A673 (cell line): ENCODE results near the gene CRADD.

Source experiments
- EZH2 ChIP-seq: fragments of 200-600 bp; sonication (generic); IDR thresholded peaks from 2 replicates; pipeline ENCODE4 v1.6.1; 2017; ENCODE audit warnings: borderline replicate concordance, low read depth, mild to moderate bottlenecking, mixed read lengths, antibody characterized with exemption, low read length; ENCODE audit not compliant: poor library complexity, severe bottlenecking
- TF ChIP-seq, protein P1 (sequence below): fragments of 300-800, 200-600 bp; sonication (generic); conservative IDR thresholded peaks from 2 replicates; pipeline ENCODE4 v1.5.1; 2017; ENCODE audit warnings: low read depth, mild to moderate bottlenecking, antibody characterized with exemption, low read length, moderate library complexity, mixed read lengths

DNA sequence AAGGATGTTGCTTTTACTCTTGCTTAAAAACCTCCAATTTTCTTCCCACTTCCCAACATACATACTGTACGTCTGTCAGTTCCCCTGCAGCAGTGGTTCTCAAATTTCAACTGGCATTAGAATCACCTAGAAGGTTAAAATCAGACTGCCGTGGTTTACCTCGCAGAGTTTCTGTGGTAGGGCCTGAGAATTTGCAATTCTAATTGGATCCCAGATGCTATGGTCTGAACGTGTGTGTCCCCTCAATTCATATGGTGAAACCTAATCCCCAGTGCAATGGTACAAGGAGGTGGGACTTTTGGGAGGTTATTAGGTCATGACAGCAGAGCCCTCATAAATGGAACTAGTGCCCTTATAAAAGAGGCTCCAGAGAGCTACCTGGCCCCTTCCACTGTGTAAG, 226.9 kb downstream of the CRADD start:
- TF ChIP-seq, protein P1, sequence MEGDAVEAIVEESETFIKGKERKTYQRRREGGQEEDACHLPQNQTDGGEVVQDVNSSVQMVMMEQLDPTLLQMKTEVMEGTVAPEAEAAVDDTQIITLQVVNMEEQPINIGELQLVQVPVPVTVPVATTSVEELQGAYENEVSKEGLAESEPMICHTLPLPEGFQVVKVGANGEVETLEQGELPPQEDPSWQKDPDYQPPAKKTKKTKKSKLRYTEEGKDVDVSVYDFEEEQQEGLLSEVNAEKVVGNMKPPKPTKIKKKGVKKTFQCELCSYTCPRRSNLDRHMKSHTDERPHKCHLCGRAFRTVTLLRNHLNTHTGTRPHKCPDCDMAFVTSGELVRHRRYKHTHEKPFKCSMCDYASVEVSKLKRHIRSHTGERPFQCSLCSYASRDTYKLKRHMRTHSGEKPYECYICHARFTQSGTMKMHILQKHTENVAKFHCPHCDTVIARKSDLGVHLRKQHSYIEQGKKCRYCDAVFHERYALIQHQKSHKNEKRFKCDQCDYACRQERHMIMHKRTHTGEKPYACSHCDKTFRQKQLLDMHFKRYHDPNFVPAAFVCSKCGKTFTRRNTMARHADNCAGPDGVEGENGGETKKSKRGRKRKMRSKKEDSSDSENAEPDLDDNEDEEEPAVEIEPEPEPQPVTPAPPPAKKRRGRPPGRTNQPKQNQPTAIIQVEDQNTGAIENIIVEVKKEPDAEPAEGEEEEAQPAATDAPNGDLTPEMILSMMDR: no peak
- no peak for TF ChIP-seq EZH2
